Activated naive CD8-positive, alpha-beta T cell treated with anti-CD3 and anti-CD28 coated beads for 36 hours (primary cell): ENCODE measurements around the gene SCAPER. TPM values are rescaled to one million over a fixed set of nuclear protein-coding genes. Genes with fewer than 3 reads are reported as not detected.
A peak's percentile ranks its signal among the peaks of the same experiment; 100 is the strongest.
"Not testable (repeated sequence)": the region's sequence is repeated elsewhere in the genome, so short reads cannot be mapped to it uniquely, and the experiment has no call there.

Source experiments
- DNase-seq: peaks from one replicate; pipeline ENCODE4 v3.0.0; 2021
- H3K27ac Mint-ChIP-seq: one replicate; pipeline ENCODE4 v1.8.0; 2022; ENCODE audit warnings: mild to moderate bottlenecking, moderate library complexity, mixed read lengths
- H3K27me3 Mint-ChIP-seq: one replicate; pipeline ENCODE4 v1.8.0; 2022; ENCODE audit warnings: mild to moderate bottlenecking, mixed read lengths
- H3K36me3 Mint-ChIP-seq: one replicate; pipeline ENCODE4 v1.8.0; 2021; ENCODE audit warnings: mild to moderate bottlenecking, mixed read lengths
- H3K4me1 Mint-ChIP-seq: one replicate; pipeline ENCODE4 v1.8.0; 2021; ENCODE audit warnings: mixed read lengths
- H3K4me3 Mint-ChIP-seq: one replicate; pipeline ENCODE4 v1.8.0; 2022; ENCODE audit warnings: mild to moderate bottlenecking, moderate library complexity, mixed read lengths
- H3K9me3 Mint-ChIP-seq: one replicate; pipeline ENCODE4 v1.8.0; 2022; ENCODE audit warnings: mixed read lengths
- total RNA-seq, 2 experiments: library from RNA; stranded (reverse); gene quantifications; one replicate each; pipeline ENCODE4 v1.2.3, GENCODE V29; 2021

Gene SCAPER
- total RNA-seq, 2 experiments from 2014 or later, result 20.8 to 21.3 TPM

- H3K4me3 Mint-ChIP-seq, result peak within 1 kb of the TSS; percentile 91
- H3K9me3 Mint-ChIP-seq, result no peaks in the 10 kb centered on the region
- H3K36me3 Mint-ChIP-seq, result peaks cover 21% of the 10 kb centered on the region
- H3K4me1 Mint-ChIP-seq, result peaks cover 33% of the 10 kb centered on the region
- peak; percentile 97 for DNase-seq
- H3K27me3 Mint-ChIP-seq, result no peaks in the 10 kb centered on the region
- H3K27ac Mint-ChIP-seq, result peak within 1 kb of the TSS; percentile 89
Measured at GRCh38 chr15:76931397-76932134, 26.4 kb upstream of the SCAPER start, which contains the start of gene RCN2. RCN2 (plus strand) TSS chr15:76931749; CDS start chr15:76931842, 93 bp downstream.

- DNase-seq, result no peak
- Mint-ChIP-seq H3K4me1 (peaks cover 31% of the 10 kb centered on the region), H3K27ac (peak overlapping the region; percentile 89), H3K36me3 (peaks cover 18% of the 10 kb centered on the region), H3K9me3 (no peaks in the 10 kb centered on the region), H3K4me3 (peak overlapping the region; percentile 91), H3K27me3 (no peaks in the 10 kb centered on the region)
Measured at GRCh38 chr15:76930831-76931396, 25.8 kb upstream of the SCAPER start.

- no peak overlapping the region for H3K27ac Mint-ChIP-seq
- DNase-seq, result no peak
- no peak overlapping the region for H3K4me3 Mint-ChIP-seq
- peaks cover 4% of the 10 kb centered on the region for H3K27me3 Mint-ChIP-seq
- peaks cover 16% of the 10 kb centered on the region for H3K4me1 Mint-ChIP-seq
- peaks cover 10% of the 10 kb centered on the region for H3K36me3 Mint-ChIP-seq
- no peaks in the 10 kb centered on the region for H3K9me3 Mint-ChIP-seq
Measured at GRCh38 chr15:76929011-76929760, 24.0 kb upstream of the SCAPER start.

- peaks cover 12% of the 10 kb centered on the region for H3K4me1 Mint-ChIP-seq
- peaks cover 3% of the 10 kb centered on the region for H3K36me3 Mint-ChIP-seq
- no peak overlapping the region for H3K4me3 Mint-ChIP-seq
- DNase-seq, result no peak
- H3K27me3 Mint-ChIP-seq, result peaks cover 8% of the 10 kb centered on the region
- H3K9me3 Mint-ChIP-seq, result no peaks in the 10 kb centered on the region
- no peak overlapping the region for H3K27ac Mint-ChIP-seq
Measured at GRCh38 chr15:76928201-76928600, 23.1 kb upstream of the SCAPER start.

GRCh38 chr15:76916369-76916768 is 11.2 kb upstream of the SCAPER start:
- H3K4me3 Mint-ChIP-seq, result no peak overlapping the region
- H3K36me3 Mint-ChIP-seq, result no peaks in the 10 kb centered on the region
- no peak overlapping the region for H3K27ac Mint-ChIP-seq
- no peaks in the 10 kb centered on the region for H3K9me3 Mint-ChIP-seq
- H3K4me1 Mint-ChIP-seq, result no peaks in the 10 kb centered on the region
- DNase-seq, result no peak
- H3K27me3 Mint-ChIP-seq, result peaks cover 17% of the 10 kb centered on the region

- Mint-ChIP-seq H3K27ac (no peak overlapping the region), H3K9me3 (no peaks in the 10 kb centered on the region), H3K4me1 (no peaks in the 10 kb centered on the region), H3K27me3 (peaks cover 13% of the 10 kb centered on the region), H3K36me3 (no peaks in the 10 kb centered on the region), H3K4me3 (no peak overlapping the region)
- no peak for DNase-seq
Measured at GRCh38 chr15:76913737-76914136, 8.6 kb upstream of the SCAPER start.

GRCh38 chr15:76912430-76912829 is 7.3 kb upstream of the SCAPER start:
- H3K9me3 Mint-ChIP-seq, result no peaks in the 10 kb centered on the region
- H3K4me3 Mint-ChIP-seq, result no peak overlapping the region
- no peak for DNase-seq
- H3K36me3 Mint-ChIP-seq, result no peaks in the 10 kb centered on the region
- no peaks in the 10 kb centered on the region for H3K4me1 Mint-ChIP-seq
- peaks cover 9% of the 10 kb centered on the region for H3K27me3 Mint-ChIP-seq
- H3K27ac Mint-ChIP-seq, result no peak overlapping the region

GRCh38 chr15:76905855-76906254 is 715 bp upstream of the SCAPER start:
- H3K4me3 Mint-ChIP-seq, result peak overlapping the region; percentile 92
- H3K9me3 Mint-ChIP-seq, result no peaks in the 10 kb centered on the region
- H3K36me3 Mint-ChIP-seq, result peaks cover 11% of the 10 kb centered on the region
- H3K27me3 Mint-ChIP-seq, result no peaks in the 10 kb centered on the region
- H3K27ac Mint-ChIP-seq, result peak overlapping the region; percentile 92
- DNase-seq, result no peak
- peaks cover 33% of the 10 kb centered on the region for H3K4me1 Mint-ChIP-seq

GRCh38 chr15:76904461-76905012 is 603 bp downstream of the SCAPER start:
- H3K4me1 Mint-ChIP-seq, result peaks cover 33% of the 10 kb centered on the region

GRCh38 chr15:76903251-76903681 is 1.9 kb downstream of the SCAPER start:
- Mint-ChIP-seq H3K27me3 (no peaks in the 10 kb centered on the region), H3K36me3 (peaks cover 24% of the 10 kb centered on the region), H3K27ac (peak overlapping the region; percentile 46), H3K4me3 (peak overlapping the region; percentile 92), H3K9me3 (peaks cover 4% of the 10 kb centered on the region), H3K4me1 (peaks cover 33% of the 10 kb centered on the region)
- peak; percentile 12 for DNase-seq

More at GRCh38 chr15:76904461-76905012, 603 bp downstream of the SCAPER start:
- peak overlapping the region; percentile 92 for H3K27ac Mint-ChIP-seq
- H3K9me3 Mint-ChIP-seq, result peaks cover 2% of the 10 kb centered on the region
- H3K4me3 Mint-ChIP-seq, result peak overlapping the region; percentile 92
- peak; percentile 32 for DNase-seq
- H3K27me3 Mint-ChIP-seq, result no peaks in the 10 kb centered on the region
- H3K36me3 Mint-ChIP-seq, result peaks cover 16% of the 10 kb centered on the region

- Mint-ChIP-seq H3K27ac (no peak overlapping the region), H3K9me3 (peaks cover 4% of the 10 kb centered on the region), H3K27me3 (no peaks in the 10 kb centered on the region), H3K4me1 (peaks cover 36% of the 10 kb centered on the region), H3K4me3 (no peak overlapping the region), H3K36me3 (peaks cover 24% of the 10 kb centered on the region)
- no peak for DNase-seq
Measured at GRCh38 chr15:76901965-76902364, 3.2 kb downstream of the SCAPER start.

- DNase-seq, H3K27me3 Mint-ChIP-seq, H3K4me3 Mint-ChIP-seq, H3K9me3 Mint-ChIP-seq, H3K27ac Mint-ChIP-seq: not testable (repeated sequence)
- Mint-ChIP-seq H3K36me3 (peaks cover 30% of the 10 kb centered on the region), H3K4me1 (peaks cover 30% of the 10 kb centered on the region)
Measured at GRCh38 chr15:76899931-76900310, 5.2 kb downstream of the SCAPER start.

GRCh38 chr15:76899176-76899930 is 5.8 kb downstream of the SCAPER start:
- not testable (repeated sequence) for H3K4me3 Mint-ChIP-seq, H3K27me3 Mint-ChIP-seq, H3K27ac Mint-ChIP-seq, DNase-seq, H3K9me3 Mint-ChIP-seq
- peaks cover 32% of the 10 kb centered on the region for H3K4me1 Mint-ChIP-seq
- peaks cover 30% of the 10 kb centered on the region for H3K36me3 Mint-ChIP-seq

GRCh38 chr15:76898102-76898501 is 7.0 kb downstream of the SCAPER start:
- Mint-ChIP-seq H3K4me3 (no peak overlapping the region), H3K27me3 (no peaks in the 10 kb centered on the region)
- no peak for DNase-seq

More at GRCh38 chr15:76898102-76898501, 7.0 kb downstream of the SCAPER start:
- Mint-ChIP-seq H3K27ac (no peak overlapping the region), H3K9me3 (peaks cover 9% of the 10 kb centered on the region), H3K4me1 (peaks cover 26% of the 10 kb centered on the region), H3K36me3 (peaks cover 36% of the 10 kb centered on the region)
